DND-41 (cell line): ENCODE data around the gene MSH4.

ENCODE experiments used
- EZH2 ChIP-seq: IDR thresholded peaks from 3 replicates; pipeline ENCODE4 v1.6.1; 2012; ENCODE audit warnings: borderline replicate concordance, low read depth, mild to moderate bottlenecking, moderate library complexity, low read length, inconsistent platforms; ENCODE audit not compliant: severe bottlenecking
- TF ChIP-seq, protein P1 (sequence below): IDR thresholded peaks from 2 replicates; pipeline ENCODE4 v1.5.1; 2012; ENCODE audit warnings: borderline replicate concordance, low read length, moderate library complexity, mild to moderate bottlenecking; ENCODE audit not compliant: poor library complexity, severe bottlenecking; ENCODE audit errors: extremely low read depth

DNA sequence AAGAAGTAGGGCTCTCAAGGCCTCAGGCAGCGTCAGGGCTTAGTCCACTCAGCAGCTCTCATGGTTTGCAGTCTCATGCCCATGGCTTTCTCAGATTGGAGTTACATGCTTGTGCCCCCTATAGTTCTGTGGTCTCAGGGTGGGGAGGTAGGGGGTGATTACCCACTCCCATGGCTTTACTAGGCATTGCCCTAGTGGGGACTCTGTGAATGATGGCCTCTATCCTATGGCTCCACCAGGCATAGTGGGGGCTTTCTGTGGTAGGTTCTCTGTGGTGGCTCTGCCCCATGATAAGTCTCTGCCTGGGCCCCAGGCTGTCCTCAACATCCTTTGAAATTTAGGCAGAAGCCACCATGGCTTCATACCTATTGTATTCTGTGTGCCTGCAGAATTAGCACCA, 48.9 kb downstream of the MSH4 start:
- TF ChIP-seq, protein P1, sequence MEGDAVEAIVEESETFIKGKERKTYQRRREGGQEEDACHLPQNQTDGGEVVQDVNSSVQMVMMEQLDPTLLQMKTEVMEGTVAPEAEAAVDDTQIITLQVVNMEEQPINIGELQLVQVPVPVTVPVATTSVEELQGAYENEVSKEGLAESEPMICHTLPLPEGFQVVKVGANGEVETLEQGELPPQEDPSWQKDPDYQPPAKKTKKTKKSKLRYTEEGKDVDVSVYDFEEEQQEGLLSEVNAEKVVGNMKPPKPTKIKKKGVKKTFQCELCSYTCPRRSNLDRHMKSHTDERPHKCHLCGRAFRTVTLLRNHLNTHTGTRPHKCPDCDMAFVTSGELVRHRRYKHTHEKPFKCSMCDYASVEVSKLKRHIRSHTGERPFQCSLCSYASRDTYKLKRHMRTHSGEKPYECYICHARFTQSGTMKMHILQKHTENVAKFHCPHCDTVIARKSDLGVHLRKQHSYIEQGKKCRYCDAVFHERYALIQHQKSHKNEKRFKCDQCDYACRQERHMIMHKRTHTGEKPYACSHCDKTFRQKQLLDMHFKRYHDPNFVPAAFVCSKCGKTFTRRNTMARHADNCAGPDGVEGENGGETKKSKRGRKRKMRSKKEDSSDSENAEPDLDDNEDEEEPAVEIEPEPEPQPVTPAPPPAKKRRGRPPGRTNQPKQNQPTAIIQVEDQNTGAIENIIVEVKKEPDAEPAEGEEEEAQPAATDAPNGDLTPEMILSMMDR, result no peak
- no peak for TF ChIP-seq EZH2
